ENCODE results near the gene ACSM3. TPM values are rescaled to one million over a fixed set of nuclear protein-coding genes. Genes with fewer than 3 reads are reported as not detected.

The ACSM3 gene
- total RNA-seq, 2 experiments from 2014 or later = 4.6 to 6.2 TPM

DNA sequence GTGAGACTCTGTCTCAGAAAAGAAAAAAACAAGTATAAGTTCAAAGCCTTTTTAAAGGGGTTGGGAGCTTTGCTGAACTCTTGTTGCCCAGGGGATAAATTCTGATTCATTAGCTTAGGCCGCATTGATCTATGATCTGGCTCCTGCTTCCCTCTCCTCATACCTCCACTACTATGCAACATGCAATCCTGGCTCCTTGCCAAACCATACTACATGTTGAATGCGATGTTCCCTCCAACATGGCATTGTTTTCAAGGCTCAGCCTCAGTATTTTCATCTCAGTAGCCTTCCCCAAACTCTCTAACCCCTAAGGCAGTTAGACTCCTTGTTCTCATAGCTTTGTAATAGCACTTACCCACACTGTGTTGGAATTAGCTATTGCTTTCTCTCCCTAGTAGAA is 48.7 kb downstream of the ACSM3 start:
- Mint-ChIP-seq H3K27ac (no peak overlapping the region), H3K36me3 (ENCODE audit: low read depth) (no peaks in the 10 kb centered on the region), H3K9me3 (no peaks in the 10 kb centered on the region), H3K4me3 (no peak overlapping the region), H3K4me1 (ENCODE audit: low read depth) (peaks cover 8% of the 10 kb centered on the region), H3K27me3 (no peaks in the 10 kb centered on the region)
- TF ChIP-seq, protein P1, sequence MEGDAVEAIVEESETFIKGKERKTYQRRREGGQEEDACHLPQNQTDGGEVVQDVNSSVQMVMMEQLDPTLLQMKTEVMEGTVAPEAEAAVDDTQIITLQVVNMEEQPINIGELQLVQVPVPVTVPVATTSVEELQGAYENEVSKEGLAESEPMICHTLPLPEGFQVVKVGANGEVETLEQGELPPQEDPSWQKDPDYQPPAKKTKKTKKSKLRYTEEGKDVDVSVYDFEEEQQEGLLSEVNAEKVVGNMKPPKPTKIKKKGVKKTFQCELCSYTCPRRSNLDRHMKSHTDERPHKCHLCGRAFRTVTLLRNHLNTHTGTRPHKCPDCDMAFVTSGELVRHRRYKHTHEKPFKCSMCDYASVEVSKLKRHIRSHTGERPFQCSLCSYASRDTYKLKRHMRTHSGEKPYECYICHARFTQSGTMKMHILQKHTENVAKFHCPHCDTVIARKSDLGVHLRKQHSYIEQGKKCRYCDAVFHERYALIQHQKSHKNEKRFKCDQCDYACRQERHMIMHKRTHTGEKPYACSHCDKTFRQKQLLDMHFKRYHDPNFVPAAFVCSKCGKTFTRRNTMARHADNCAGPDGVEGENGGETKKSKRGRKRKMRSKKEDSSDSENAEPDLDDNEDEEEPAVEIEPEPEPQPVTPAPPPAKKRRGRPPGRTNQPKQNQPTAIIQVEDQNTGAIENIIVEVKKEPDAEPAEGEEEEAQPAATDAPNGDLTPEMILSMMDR (IDR thresholded peaks at IDR 0.05) = no peak
- Histone ChIP-seq H3K27ac (ENCODE audit: low read depth in 1 of 2, low read length in 2 of 2) (no peak overlapping the region), H3K4me3 (ENCODE audit: low read length) (no peak overlapping the region), H3K4me1 (ENCODE audit: insufficient read depth, low read length) (peaks cover 7% of the 10 kb centered on the region), H3K9me3 (ENCODE audit: control insufficient read depth in 1 of 2, insufficient read depth in 1 of 2, low read length in 2 of 2) (no peaks in the 10 kb centered on the region), H3K36me3 (ENCODE audit: insufficient read depth, low read length) (no peaks in the 10 kb centered on the region), H3K27me3 (ENCODE audit: control insufficient read depth in 1 of 2, insufficient read depth in 2 of 2, low read length in 2 of 2) (no peaks in the 10 kb centered on the region)
- ATAC-seq (ENCODE audit: poor library complexity) (no peak), DNase-seq (no peak)
- CTCF ChIA-PET = interaction anchor here (0.6 kb wide), 1 partner anchor 828 kb away, joined by 3 read pairs; no protein-coding TSS in a partner anchor
- intact Hi-C loops (cut with DNase I, micrococcal nuclease) = no loop called here
- POLR2A ChIA-PET = no interaction called here

DNA sequence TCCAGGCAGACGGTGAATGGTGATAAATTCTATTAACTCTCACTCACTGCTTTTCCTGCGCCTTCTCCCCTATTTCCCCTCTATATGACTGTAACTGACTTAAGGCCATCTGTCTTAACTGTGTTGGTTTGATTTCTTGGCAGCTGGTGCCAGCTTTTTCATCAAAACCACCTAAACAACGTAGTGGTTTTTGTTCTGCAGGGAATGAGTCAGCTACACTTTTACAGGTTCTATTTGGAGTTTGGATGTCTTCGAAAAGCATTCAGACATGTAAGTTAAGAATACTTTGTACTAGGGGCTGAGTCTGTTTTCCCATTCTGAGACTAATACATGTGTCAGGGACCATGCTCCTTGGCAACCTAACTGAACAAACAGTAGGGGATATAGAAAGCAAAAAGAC is 51.0 kb downstream of the ACSM3 start:
- Mint-ChIP-seq H3K36me3 (ENCODE audit: low read depth) (no peaks in the 10 kb centered on the region), H3K4me3 (no peak overlapping the region), H3K27ac (no peak overlapping the region), H3K9me3 (no peaks in the 10 kb centered on the region), H3K27me3 (no peaks in the 10 kb centered on the region), H3K4me1 (ENCODE audit: low read depth) (peaks cover 4% of the 10 kb centered on the region)
- ATAC-seq (ENCODE audit: poor library complexity) = no peak
- intact Hi-C loops (cut with DNase I, micrococcal nuclease) = no loop called here
- Histone ChIP-seq H3K27ac (ENCODE audit: low read depth in 1 of 2, low read length in 2 of 2) (no peak overlapping the region), H3K4me3 (ENCODE audit: low read length) (no peak overlapping the region), H3K36me3 (ENCODE audit: insufficient read depth, low read length) (no peaks in the 10 kb centered on the region), H3K4me1 (ENCODE audit: insufficient read depth, low read length) (no peaks in the 10 kb centered on the region), H3K27me3 (ENCODE audit: control insufficient read depth in 1 of 2, insufficient read depth in 2 of 2, low read length in 2 of 2) (no peaks in the 10 kb centered on the region), H3K9me3 (ENCODE audit: control insufficient read depth in 1 of 2, insufficient read depth in 1 of 2, low read length in 2 of 2) (no peaks in the 10 kb centered on the region)
- no peak for DNase-seq
- ChIA-PET POLR2A (no interaction called here), CTCF (interaction anchor here (0.5 kb wide), 1 partner anchor 1466 kb away, joined by 3 read pairs; no protein-coding TSS in a partner anchor)
- TF ChIP-seq, protein P1 (IDR thresholded peaks at IDR 0.05) = no peak

DNA sequence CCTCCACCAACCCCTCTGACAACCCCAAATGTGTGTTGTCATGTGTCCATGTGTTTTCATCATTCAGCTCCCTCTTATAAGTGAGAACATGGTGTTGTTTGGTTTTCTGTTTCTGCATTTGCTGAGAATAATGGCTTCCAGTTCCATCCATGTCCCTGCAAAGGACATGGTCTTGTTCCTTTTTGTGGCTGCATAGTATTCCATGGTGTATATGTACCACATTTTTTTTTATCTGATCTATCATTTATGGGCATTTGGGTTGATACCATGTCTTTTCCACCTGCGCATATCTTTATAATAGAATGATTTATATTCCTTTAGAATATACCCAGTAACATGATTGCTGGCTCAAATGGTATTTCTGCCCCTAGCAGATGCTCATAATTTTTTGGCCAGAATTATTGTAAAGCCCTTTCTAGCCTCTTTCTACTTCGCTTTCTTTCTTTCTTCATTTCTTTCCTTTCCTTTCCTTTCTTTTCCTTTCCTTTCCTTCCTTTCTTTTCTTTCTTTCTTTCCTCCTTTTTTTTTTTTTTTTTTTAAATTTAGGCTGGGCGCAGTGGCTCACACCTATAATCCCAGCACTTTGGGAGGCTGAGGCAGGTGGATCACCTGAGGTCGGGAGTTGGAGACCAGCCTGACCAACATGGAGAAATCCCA is 55.2 kb downstream of the ACSM3 start:
- intact Hi-C loops (cut with DNase I, micrococcal nuclease) = no loop called here
- H3K27ac ChIP-seq (ENCODE audit: low read depth in 1 of 2, low read length in 2 of 2) = no peak overlapping the region
- CTCF ChIA-PET = no interaction called here
- H3K27me3 Mint-ChIP-seq = no peaks in the 10 kb centered on the region
- no peaks in the 10 kb centered on the region for H3K36me3 Mint-ChIP-seq (ENCODE audit: low read depth)
- H3K27ac Mint-ChIP-seq = no peak overlapping the region
- TF ChIP-seq, protein P1 (IDR thresholded peaks at IDR 0.05) = no peak
- no peaks in the 10 kb centered on the region for H3K9me3 Mint-ChIP-seq
- DNase-seq (no peak), ATAC-seq (ENCODE audit: poor library complexity) (no peak)
- no peaks in the 10 kb centered on the region for H3K4me1 ChIP-seq (ENCODE audit: insufficient read depth, low read length)
- H3K4me3 Mint-ChIP-seq = no peak overlapping the region
- H3K9me3 ChIP-seq (ENCODE audit: control insufficient read depth in 1 of 2, insufficient read depth in 1 of 2, low read length in 2 of 2) = no peaks in the 10 kb centered on the region
- peaks cover 11% of the 10 kb centered on the region for H3K4me1 Mint-ChIP-seq (ENCODE audit: low read depth)
- no peaks in the 10 kb centered on the region for H3K36me3 ChIP-seq (ENCODE audit: insufficient read depth, low read length)
- H3K4me3 ChIP-seq (ENCODE audit: low read length) = no peak overlapping the region
- no peaks in the 10 kb centered on the region for H3K27me3 ChIP-seq (ENCODE audit: control insufficient read depth in 1 of 2, insufficient read depth in 2 of 2, low read length in 2 of 2)
- POLR2A ChIA-PET = no interaction called here

Measured in CD4-positive, alpha-beta T cell (primary cell).